GM19043 (cell line): Measurements from ENCODE around the gene MAGIX.
"Not testable (repeated sequence)": the region's sequence is repeated elsewhere in the genome, so short reads cannot be mapped to it uniquely, and the experiment has no call there.

Experiments
- ATAC-seq: cut with Tn5 transposase; IDR thresholded peaks from one replicate; pipeline ENCODE4 v1.9.1; 2021; ENCODE audit warnings: low read depth; ENCODE audit not compliant: unreplicated experiment

Gene MAGIX

GRCh38 chrX:49157194-49157593 is 5.4 kb upstream of the MAGIX start:
- ATAC-seq: no peak

GRCh38 chrX:49160908-49161307 is 1.6 kb upstream of the MAGIX start:
- ATAC-seq: no peak

DNA sequence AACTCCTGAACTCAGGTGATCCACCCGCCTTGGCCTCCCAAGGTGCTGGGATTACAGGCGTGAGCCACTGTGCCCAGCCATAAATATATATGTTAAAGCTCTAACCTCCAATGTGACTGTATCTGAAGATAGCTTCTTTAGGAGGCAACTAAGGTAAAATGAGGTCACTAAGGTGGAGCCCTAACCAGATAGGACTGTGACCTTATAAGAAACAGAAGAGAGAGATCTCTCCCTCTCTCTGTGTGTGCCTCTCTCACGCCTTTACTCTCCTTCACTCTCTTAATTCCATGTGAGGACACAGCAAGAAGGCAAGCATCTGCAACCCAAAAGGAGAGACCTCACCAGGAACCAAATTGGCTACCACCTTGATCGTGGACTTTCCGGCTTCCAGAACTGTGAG is 926 bp upstream of the MAGIX start:
- no peak for ATAC-seq

GRCh38 chrX:49163555-49164419 is 1.2 kb downstream of the MAGIX start:
- no peak for ATAC-seq

DNA sequence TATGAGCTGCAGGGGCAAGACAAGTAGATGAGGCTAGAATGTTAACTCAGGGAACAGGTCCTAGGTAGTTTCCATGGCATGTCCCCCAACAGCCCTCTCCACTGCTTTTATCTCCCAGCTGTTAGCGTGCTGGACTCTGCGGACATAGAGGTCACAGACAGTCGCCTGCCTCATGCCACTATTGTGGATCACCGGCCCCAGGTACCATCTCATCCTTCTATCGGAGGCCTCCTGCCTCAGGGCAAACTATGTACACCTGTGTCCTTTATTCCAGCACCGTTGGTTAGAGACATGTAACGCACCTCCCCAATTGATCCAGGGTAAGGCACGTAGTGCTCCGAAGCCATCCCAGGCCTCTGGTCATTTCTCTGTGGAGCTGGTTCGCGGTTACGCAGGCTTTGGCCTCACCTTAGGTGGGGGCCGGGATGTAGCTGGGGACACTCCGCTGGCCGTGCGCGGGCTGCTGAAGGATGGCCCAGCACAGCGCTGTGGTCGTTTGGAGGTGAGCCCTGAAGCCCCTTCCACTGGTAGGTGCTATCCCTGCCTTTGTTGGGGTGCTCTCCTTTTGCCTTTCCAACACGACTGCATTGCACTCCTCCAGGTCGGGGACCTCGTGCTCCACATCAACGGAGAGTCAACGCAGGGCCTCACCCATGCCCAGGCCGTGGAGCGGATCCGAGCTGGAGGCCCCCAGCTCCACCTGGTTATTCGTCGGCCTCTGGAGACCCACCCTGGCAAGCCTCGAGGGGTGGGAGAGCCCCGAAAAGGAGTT is 2.2 kb downstream of the MAGIX start:
- ATAC-seq: no peak

- ATAC-seq: no peak
Measured at GRCh38 chrX:49165901-49166881, 3.6 kb downstream of the MAGIX start.

DNA sequence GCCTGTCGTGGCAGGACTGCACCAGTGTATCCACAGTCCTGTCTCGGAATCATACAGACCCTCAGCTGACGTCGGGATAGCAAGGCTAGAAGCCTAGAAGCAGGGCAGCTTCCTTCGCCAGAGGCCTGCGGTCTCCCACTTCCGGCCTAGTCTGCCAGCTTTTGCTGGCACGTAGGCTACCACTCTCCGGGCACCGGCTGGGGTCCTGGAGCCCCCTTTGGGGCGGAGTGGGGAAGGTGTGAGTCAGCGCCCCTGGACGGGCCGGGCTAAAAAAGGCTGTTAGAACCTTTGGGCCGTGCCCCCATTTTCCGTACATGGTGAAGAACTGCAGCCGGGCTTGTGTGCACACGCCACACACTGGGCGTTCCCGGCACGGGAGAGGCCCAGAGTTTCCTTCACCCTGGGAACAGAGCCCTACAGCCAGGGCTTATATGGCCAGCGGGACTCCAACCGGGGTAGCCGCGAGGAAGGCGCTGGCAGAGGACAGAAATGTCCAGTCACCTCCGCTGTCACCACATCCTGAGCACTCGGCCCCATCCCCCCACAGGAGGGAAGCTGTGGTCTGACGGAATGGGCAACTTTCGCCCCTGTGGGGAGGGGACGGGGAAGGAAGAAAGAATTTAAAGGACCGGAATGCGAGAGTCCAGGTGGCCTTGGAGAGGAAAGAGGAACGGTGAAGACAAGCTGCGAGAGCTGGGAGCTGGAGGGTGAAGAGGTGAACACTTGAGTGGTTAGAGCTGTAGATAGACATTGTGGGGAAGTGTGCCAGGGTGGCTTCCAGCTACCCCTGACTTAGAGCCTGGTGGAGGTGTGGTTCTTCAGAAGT is 4.6 kb downstream of the MAGIX start:
- no peak for ATAC-seq

GRCh38 chrX:49167740-49168108 is 5.2 kb downstream of the MAGIX start:
- no peak for ATAC-seq

- peak; percentile 33 for ATAC-seq
Measured at GRCh38 chrX:49171752-49172279, 9.3 kb downstream of the MAGIX start, which contains the start of gene PLP2. PLP2 (plus strand) TSS chrX:49171898; CDS start chrX:49172001, 103 bp downstream.

DNA sequence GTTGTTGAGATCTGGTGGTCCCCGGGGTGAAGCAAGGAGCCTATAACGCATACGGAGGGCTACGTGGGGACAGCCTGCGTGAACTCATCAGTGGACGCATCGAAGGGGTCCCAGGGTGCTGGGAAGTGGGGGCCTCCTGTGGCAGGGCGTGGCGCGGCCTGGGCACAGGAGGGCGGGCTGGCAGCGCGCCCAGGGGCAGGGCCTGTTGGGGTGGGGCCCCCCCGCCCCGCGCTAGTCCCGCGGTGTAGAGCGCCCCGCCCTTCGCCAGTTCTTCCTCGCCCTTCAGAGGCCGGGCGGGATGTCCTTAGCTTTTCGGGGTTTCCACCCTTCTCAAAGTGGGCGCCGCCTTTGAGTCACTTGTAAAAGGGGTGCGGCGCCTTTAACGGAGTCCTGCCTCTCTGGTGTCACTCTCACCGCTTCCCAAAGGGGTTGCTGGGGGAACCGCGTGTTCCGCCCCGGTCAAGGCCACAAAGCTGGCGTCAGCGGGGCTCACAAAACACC is 9.8 kb downstream of the MAGIX start:
- peak; percentile 51 for ATAC-seq

DNA sequence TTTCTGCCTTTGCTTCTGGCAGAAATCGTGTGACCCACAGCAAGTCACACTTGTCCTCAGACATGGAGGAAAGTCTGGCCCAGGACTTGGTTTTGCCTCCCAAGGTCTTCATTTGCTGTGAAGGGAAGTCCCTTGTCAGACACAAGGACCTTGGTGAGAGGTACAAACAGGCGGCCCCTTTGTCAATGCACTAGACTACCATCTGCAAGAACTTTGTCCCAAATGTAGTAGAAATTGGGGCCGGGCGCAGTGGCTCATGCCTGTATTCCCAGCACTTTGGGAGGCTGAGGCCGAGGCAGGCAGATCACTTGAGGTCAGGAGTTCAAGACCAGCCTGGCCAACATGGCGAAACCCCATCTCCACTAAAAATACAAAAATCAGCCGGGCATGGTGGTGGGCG is 11.0 kb downstream of the MAGIX start:
- ATAC-seq: not testable (repeated sequence)

GRCh38 chrX:49174723-49175122 is 12.2 kb downstream of the MAGIX start:
- no peak for ATAC-seq

DNA sequence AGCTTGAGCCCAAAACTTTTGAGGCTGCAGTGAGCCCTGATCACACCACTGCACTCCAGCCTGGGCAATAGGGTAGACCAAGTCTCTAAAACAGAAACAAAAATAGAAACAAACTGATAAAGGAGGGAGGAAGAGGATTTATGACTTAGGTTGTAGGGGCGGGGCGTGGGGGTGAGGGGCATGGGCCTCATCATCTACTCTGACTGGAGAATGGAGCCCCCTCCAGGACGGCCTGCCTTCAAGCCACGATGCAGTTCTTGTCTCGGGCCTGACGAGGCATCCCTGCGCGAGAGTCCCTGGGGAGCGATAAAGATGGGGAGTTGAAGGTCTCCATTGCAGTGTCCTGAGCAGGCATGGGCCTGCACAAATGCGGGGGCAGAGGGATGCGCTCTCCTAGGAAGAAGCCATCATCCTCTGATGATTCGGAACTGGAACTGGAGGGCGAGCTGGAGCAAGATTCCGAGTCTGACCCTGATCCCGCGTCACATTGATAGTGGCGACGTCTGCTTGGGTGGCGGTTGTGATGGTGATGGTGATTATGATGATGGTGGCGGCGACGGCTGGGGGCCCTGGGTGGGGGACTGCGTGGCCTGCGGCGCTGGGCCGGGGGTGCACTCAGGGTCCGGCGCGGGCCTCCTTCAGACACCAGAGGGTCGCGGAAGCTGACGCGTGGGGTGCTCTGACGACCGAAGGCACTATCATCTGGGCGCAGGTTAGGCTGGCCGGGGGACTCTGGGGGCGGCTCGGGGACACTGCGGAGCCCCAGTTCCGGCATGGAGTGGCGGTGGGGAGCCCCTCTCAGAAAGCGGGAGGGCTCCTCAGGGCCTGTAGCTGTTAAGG is 13.1 kb downstream of the MAGIX start:
- ATAC-seq: no peak

GRCh38 chrX:49176421-49177326 is 14.1 kb downstream of the MAGIX start:
- no peak for ATAC-seq

DNA sequence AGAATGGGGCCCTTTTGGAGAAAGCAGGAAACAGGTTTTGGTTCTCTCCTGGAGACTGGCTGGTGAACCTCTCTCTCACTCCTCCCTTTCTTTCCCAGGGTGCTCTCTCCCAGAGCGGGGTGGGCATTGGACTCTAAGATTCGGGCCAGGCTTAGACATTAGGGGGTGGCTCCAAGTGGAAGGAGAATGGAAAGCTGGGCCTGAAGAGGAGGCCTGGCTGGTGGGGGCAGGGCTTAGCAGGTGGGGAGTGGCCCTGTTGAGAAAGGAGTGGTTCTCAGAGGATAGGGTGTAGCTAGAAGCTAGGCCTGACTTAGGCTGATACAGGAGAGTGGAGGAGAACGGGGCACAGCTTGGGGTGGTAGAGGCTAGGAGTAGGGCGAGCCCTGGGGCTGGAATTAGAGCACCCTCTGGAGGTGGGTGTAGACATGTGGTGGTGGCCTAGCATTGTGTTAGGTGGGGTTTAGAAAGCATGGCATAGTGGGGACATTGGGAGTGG is 14.8 kb downstream of the MAGIX start:
- ATAC-seq: no peak

GRCh38 chrX:49177873-49178480 is 15.4 kb downstream of the MAGIX start:
- ATAC-seq: no peak

DNA sequence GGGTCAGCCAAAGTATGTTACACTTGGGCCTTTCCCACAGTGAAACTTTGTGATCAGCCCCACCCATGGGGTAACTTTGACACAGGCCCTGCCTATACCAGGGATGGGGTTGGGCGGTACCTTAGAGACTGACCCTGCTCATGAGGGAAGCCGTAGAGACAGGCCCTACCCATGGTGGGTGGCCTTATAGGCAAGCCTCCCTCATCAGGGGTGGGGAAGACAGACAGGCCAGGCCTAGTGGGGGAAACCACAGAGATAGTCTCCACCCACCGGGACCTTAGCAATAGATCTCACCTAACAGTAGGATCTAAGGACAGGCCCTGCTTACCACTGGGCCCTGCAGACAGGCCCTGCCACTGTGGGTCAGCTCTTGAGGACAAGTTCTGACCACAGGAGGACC is 16.0 kb downstream of the MAGIX start:
- ATAC-seq: no peak
